GM19397 (cell line): ENCODE measurements around the gene CELA3B.
"Not testable (repeated sequence)": the region's sequence is repeated elsewhere in the genome, so short reads cannot be mapped to it uniquely, and the experiment has no call there.

Experiments
- ATAC-seq: cut with Tn5 transposase; IDR thresholded peaks from one replicate; pipeline ENCODE4 v1.9.1; 2021; ENCODE audit warnings: mild to moderate bottlenecking, moderate library complexity; ENCODE audit not compliant: unreplicated experiment

The CELA3B gene

GRCh38 chr1:22005261-22006149, 28.7 kb downstream of the CELA3B start:
- ATAC-seq: not testable (repeated sequence)

GRCh38 chr1:22006736-22007135, 29.9 kb downstream of the CELA3B start:
- ATAC-seq: not testable (repeated sequence)

GRCh38 chr1:22007262-22007661, 30.4 kb downstream of the CELA3B start:
- not testable (repeated sequence) for ATAC-seq

GRCh38 chr1:22009566-22009965, 32.7 kb downstream of the CELA3B start:
- not testable (repeated sequence) for ATAC-seq

GRCh38 chr1:22012752-22013151, 35.9 kb downstream of the CELA3B start:
- not testable (repeated sequence) for ATAC-seq

- not testable (repeated sequence) for ATAC-seq
Observed at GRCh38 chr1:22014575-22015206, 37.9 kb downstream of the CELA3B start.

GRCh38 chr1:22018583-22019559, 42.0 kb downstream of the CELA3B start:
- peak; percentile 54 for ATAC-seq

- ATAC-seq: no peak
Observed at GRCh38 chr1:22021061-22021460, 44.2 kb downstream of the CELA3B start.

GRCh38 chr1:22024485-22025367, 47.9 kb downstream of the CELA3B start:
- ATAC-seq: peak; percentile 41

- peak; percentile 69 for ATAC-seq
Observed at GRCh38 chr1:22025368-22026155, 48.7 kb downstream of the CELA3B start.

GRCh38 chr1:22026924-22027289, 50.1 kb downstream of the CELA3B start:
- ATAC-seq: no peak

- no peak for ATAC-seq
Observed at GRCh38 chr1:22030057-22030456, 53.2 kb downstream of the CELA3B start.

- no peak for ATAC-seq
Observed at GRCh38 chr1:22030473-22030872, 53.7 kb downstream of the CELA3B start.

GRCh38 chr1:22031214-22031962, 54.6 kb downstream of the CELA3B start:
- no peak for ATAC-seq

GRCh38 chr1:22034834-22035233, 58.0 kb downstream of the CELA3B start:
- ATAC-seq: not testable (repeated sequence)

GRCh38 chr1:22037520-22037919, 60.7 kb downstream of the CELA3B start:
- ATAC-seq: no peak

GRCh38 chr1:22038036-22038435, 61.2 kb downstream of the CELA3B start:
- ATAC-seq: no peak
